ENCODE measurements around the gene SLC25A5.

- TF ChIP-seq CTCF (conservative IDR thresholded peaks at IDR 0.05) (no peak), EZH2 (IDR thresholded peaks at IDR 0.05; ENCODE audit: low read depth) (no peak)
Measured at GRCh38 chrX:119424999-119425398, 43.2 kb upstream of the SLC25A5 start.

Data from PC-9 (cell line).